Fibroblast of peridontal ligament (primary cell): Measurements from ENCODE around the gene ASCL3.
"Not testable (repeated sequence)": the region's sequence is repeated elsewhere in the genome, so short reads cannot be mapped to it uniquely, and the experiment has no call there.

Experiments used
- DNase-seq: peaks from one replicate; pipeline ENCODE4 v3.0.0-alpha.2; 2010; ENCODE audit errors: extremely low read depth

The ASCL3 gene, protein sequence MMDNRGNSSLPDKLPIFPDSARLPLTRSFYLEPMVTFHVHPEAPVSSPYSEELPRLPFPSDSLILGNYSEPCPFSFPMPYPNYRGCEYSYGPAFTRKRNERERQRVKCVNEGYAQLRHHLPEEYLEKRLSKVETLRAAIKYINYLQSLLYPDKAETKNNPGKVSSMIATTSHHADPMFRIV

GRCh38 chr11:8942518-8943066 lies at the start of gene ASCL3:
Gene ASCL3, minus strand, starts transcription at chr11:8943016. Its CDS starts 4,855 bp downstream, at chr11:8938161.
- no peak for DNase-seq

DNA sequence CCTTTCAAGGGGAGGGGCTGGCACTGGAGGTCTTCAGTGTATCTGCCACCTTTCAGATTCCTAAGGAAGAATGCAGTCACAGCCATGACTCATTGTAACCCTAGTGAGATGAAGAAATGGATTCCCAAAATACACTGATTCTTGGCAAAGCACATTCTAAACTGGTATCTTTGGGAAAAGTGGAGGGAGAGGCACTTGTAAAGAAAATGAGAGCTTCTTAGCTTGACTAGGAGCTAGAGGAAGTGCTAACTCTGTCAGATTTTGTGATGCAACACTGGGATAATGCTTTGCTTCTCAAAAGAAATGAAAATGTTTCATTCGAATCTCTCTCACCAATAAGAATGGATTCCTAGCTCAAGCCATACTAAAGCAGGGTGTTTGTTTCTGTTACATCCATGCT lies 46.6 kb upstream of the ASCL3 start:
- peak; percentile 77 for DNase-seq

DNA sequence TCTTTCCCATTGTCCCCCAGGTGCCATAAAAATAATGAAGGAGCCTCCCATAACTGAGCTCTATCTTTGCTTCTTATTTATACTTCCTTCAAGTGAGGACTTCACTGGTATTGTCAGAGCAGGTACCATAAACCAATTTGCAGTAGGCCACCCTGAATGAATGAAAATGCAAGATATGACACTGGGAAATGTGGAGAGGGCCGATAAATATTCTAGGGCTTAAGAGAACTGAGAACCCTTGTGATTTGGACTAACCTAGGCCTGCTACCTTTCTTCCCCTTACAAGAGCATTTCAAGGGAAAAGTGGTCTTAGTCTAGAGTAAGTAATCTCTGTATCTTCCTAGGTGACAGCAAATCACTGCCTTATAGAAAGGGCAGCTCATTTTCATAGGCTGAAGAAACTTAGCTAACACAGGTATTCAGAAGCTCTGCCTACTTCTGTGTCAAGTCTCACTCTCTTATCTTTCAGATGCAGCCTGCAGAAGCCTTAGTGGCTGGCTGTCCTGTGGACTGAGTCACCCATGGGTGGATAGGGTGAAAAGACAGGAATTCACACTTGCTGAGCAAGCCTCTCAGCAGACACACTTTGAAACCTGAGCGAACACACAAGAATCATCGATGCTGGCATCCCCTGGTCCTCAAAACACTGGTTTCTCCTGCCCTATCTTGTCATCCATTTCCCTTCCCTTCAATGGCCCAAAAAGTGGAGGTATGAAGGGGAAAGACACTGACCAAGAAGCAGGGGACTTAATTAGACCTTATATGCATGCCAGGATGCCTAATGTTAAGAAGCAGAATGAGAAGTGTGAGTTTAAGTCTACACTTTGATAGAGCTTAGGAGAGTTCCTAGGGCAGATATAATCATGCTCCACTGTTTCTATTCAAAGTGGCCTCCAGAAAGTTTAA lies 45.8 kb upstream of the ASCL3 start:
- DNase-seq: no peak

GRCh38 chr11:8987446-8987845 lies 44.6 kb upstream of the ASCL3 start:
- DNase-seq: no peak

DNA sequence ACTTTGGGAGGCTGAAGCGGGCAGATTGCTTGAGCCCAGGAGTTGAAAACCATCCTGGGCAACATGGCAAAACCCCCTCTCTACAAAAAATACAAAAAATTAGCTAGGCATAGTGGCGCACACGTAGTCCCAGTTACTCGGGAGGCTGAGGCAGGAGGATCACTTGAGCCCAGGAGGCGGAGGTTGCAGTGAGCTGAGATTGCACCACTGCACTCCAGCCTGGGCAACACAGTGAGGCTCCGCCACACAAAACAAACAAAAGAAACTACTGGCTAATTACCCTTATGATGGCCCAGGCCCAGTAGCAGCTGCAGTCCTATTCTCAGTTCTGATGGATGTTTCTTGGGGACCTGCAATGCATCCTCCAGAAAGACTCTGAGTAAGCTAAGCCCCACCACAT lies 44.0 kb upstream of the ASCL3 start:
- DNase-seq: not testable (repeated sequence)

DNA sequence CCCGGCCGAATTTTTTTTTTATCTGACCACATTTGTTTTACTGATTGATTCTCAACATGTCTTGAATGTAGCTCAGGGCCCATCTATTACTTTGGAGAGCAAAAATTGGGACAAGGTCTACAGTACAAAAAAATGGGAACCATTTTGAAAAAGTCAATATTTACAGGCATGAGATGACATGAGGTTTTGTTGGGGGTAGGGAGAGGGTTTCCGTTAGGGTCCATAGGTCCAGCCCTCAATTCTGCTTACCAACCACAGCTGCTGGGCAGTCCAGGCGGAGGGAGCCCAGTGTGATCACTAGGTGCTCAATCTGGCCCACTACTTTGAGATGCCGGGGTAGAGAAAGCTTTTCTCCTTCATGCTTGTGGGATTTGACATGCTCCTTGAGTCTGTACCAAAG lies 42.6 kb upstream of the ASCL3 start:
- DNase-seq: no peak

GRCh38 chr11:8983552-8983951 lies 40.7 kb upstream of the ASCL3 start:
- no peak for DNase-seq

DNA sequence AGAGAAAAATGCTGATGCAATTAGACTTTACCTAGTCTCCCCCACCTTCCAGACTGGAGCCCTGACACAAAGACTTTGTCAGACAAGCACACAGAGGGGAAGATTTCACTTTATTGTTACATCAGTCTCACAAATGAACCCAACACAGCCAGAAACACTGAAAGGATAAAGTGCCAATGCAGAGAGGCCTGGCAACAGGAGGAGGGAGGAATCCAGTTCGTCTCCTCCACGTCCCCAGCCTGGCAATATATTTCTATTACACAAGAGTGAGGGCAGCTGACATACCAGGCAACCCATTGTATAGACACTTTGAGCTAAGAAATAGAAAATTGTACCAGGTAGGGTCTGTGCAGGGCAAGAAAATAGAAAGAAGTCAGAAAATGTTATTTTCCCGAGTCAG lies 37.7 kb upstream of the ASCL3 start:
- DNase-seq: no peak

- DNase-seq: not testable (repeated sequence)
These were observed 36.5 kb upstream of the ASCL3 start for GRCh38 chr11:8979365-8979764.

- DNase-seq: no peak
These were observed 30.3 kb upstream of the ASCL3 start for GRCh38 chr11:8973121-8973520.

DNA sequence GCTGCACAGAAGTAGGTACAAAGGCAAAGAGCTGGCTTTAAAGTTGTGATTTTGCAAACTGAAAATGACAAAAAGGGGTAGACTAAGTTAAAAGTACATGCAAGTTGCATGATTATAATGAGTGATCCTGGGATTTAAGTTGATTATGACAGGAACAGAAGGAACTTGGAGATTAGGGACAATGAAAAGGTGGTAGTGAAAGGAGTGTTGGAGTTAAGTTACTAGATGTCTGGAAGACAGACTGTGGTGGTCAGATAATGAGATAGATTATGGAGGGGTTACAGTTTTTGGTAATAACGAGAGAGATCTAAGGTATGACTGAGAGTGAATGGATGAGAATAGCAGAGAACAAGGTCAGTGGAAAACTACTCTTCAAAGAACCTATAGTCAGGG lies 29.1 kb upstream of the ASCL3 start:
- no peak for DNase-seq

DNA sequence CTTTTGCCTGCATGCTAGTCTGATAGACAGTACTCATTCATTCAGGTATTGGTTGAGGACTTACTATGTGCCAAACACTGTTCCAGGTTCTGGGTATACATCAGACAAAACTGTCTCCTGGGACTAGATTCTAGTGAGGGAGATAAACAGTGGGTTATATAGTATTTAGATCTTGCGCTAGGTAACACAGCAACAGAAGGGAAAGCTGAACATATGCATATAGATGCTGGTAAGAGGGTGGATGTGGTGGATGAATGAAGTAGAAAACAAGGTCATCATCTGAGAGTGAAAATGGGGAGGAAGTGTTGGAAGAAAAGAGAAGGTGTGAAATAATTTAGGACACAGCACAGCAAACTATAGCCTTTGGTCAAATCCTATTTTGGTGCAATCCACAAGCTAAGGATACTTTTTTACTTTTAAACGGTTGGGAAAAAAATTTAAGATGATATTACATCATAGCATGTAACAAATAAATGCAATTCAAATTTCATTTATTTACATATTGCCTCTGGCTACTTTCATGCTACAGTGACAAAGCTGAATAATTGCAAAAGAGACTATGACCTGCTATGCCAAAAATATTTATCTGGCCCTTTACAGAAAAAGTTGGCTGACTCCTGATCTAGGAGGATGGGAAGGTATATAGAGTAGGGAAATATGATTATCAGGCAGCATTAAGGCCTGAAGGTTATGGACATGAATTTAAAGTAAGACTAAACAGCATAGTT lies 28.5 kb upstream of the ASCL3 start:
- no peak for DNase-seq

DNA sequence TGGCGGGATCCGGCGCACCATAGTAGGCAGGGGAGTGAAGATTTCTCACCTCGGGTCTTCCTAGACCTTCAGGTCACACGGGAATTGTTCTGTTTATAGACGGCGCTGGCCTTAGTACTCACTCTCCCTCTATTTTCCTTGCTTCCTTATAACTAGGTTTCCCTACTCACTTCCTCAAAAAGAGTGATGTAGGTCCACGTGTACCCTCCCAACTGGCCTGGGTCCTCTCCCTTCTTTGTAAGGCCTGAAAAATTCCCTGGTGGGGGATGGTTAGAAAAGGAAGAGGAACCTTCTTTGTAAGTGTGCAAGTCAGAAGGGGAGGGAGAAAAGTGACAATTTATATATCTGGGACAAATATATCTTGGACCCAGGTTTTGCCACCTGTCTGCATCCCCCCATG lies 24.4 kb upstream of the ASCL3 start:
- DNase-seq: no peak

DNA sequence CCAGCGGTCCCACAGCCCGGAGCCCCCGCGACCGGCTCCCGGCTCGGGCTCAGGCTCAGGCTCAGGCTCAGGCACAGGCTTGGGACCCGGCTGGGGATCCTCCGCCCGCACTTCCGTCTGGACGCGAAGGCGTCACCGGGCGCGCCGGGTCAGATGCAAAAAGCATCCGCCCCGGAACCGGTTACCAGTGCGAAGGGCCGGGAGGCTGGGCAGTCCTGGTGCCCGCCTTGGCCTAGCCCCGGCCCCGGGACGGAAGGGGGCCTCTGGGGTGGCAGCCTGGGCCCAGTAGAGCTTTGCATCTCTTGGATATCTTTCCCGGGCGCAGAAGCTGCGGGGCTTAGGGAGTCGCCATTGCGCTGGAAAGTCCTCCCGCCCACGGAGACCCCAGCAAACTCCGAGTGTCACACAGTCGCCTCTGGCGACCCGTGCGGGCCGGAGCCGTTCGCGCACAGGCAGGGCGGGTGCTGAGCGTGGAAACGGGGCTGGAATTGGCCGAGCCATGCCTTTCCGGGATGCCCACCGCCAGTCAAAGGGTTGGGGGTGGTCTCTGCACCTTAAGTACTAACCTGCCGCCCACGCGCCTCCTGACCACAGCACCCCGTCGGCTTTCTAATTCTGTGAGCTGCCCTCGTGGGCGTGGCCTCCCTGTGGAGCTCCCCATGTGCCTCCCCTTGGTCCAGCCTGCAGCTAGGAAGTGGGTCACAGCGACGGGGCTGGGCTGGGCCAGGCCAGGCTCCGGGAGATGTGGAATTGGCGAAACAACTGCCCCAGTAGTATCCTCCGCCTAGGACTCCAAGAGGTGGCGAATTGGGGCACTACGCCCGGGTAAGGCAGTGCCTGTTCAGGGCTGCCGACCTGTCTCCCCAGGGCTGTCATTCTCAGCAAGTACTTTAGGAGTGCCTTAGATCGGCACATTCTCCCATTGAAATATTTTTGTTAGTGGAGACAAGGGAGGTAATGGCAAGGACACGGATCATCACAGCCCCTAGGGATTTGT lies 21.8 kb upstream of the ASCL3 start, which contains the start of gene TMEM9B:
Gene TMEM9B (minus strand): TSS at position 119 of the 997 bp plus-strand sequence. CDS start 129 bp downstream, outside the sequence.
- peak; percentile 73 for DNase-seq

DNA sequence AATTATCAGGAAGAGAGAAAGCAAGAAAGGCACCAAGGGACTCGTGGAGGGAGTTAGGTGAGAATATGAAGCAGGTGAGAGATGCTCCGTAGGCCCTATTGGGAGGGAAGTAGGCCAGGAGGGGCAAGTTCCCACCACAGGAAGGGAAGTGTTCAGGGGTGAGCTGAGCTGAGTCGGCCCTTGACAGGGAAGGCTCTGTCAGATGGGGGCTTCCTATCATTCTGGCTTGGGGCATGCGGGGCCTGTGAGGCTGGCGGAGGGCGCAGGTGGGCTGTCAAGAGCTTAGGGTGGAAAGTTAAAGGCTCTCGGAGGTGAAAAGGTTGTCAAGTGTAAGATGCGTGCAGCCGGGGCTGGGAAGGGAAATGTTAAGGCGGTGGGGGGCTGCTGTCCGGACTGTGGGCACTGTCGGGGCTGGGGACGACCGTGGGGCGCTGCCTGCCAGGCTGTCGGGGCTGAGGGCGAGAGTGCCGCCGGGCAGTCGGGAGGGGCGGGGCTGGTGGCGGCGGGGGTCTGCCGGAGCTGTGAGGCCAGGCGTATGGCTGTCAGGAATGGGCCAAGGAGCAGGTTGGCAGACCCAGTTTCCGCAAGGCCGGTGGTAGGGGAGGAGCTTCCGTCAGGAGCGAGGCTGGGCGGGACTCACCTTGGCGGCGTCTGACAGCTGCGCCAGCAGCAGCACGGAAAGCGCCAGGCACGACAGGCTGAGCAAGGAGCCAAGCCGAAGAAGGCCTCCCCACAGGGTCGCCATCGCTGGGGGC lies 20.9 kb upstream of the ASCL3 start:
- no peak for DNase-seq

GRCh38 chr11:8962841-8963240 lies 20.0 kb upstream of the ASCL3 start:
- peak; percentile 6 for DNase-seq

GRCh38 chr11:8961401-8961800 lies 18.6 kb upstream of the ASCL3 start:
- DNase-seq: no peak

DNA sequence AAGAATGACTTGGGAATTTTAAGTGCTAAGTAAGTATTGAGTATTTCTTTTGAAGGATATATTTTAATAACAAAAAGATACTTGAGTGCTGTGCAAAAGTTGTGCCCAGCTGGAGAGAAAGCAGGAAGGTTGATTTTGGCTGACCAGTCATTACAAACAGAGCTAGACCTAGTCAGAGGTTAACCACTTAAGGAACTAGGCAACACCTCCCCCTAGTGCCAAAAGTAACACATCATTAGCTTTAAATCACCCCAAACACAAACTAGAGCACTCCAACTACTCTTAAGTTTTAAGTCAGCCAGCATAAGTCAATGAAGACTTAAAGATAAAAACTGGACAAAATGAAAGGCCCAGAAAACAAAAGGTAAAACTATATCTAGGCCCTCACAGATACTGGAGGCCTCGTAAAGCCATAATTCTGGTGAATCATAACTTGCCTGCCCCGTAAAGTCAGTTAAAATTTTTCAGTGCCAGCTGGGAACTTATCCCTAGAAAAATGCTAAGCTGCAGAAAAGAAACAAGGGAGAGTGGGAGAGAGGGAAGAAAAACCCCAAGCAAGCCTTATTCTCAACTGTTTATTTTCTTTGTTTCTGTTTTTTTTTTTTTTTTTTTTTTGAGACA lies 16.8 kb upstream of the ASCL3 start:
- DNase-seq: peak; percentile 94

- no peak for DNase-seq
These were observed 14.0 kb upstream of the ASCL3 start for GRCh38 chr11:8956860-8957259.

DNA sequence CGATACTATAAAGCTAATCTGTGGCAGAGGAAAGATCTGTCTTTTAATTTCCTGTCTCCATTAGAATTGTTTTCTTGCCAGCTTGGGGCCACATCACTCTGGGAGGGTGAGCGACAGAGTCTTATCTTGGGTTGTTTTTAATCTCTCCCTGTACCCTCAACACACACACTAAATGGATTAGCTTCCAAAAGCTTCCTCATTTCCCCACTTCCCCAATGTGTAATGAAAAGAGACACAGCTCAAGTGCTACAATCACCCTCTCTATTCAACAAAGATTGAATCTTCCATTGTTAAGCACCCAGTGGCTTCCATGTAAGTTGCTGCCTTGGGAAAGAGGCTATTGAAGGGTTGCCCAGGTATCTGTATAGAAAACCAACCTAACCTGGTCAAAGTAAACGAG lies 6.1 kb upstream of the ASCL3 start:
- no peak for DNase-seq
